H1 (cell line): ENCODE results near the gene ITGAE. TPM values are rescaled to one million over a fixed set of nuclear protein-coding genes. Genes with fewer than 3 reads are reported as not detected.

Experiments used
- CTCF ChIA-PET: fragments of 300-600 bp; sonication (Branson Sonifier 250); formaldehyde crosslinking; loops from one replicate; lab custom pipeline; 2021; ENCODE audit not compliant: partially characterized antibody; lab: Charles Lee
- POLR2A ChIA-PET: fragments of 300-600 bp; sonication (Branson Sonifier 250); formaldehyde crosslinking; loops from one replicate; lab custom pipeline; 2021; ENCODE audit warnings: inconsistent platforms; ENCODE audit not compliant: partially characterized antibody; lab: Charles Lee
- DNase-seq, 2 experiments: peaks; one replicate each; pipeline versions ENCODE4 v3.0.0 to v3.0.0-alpha.2; 2010 to 2022; ENCODE audit warnings: low spot score in 2 of 2, low read depth in 1 of 2, mixed read lengths in 1 of 2
- FAIRE-seq: peaks from 2 replicates; lab custom pipeline; 2011; peaks lifted over from hg19 to GRCh38; lab: Jason Lieb, UNC
- H2AFZ ChIP-seq: 2 replicates; pipeline ENCODE4 v1.8.1; 2012; ENCODE audit warnings: low read length, inconsistent platforms
- H2AK5ac ChIP-seq: 2 replicates; pipeline ENCODE4 v1.6.1; 2013; ENCODE audit warnings: low read depth, low read length
- H2BK120ac ChIP-seq: replicated peaks from 2 replicates; pipeline ENCODE3; 2013; ENCODE audit warnings: low read depth, low read length, inconsistent platforms
- H2BK12ac ChIP-seq: 2 replicates; pipeline ENCODE4 v1.6.1; 2013; ENCODE audit warnings: low read depth, low read length
- H2BK15ac ChIP-seq: 2 replicates; pipeline ENCODE4 v1.6.1; 2013; ENCODE audit warnings: low read length
- H2BK20ac ChIP-seq: 2 replicates; pipeline ENCODE4 v1.6.1; 2013; ENCODE audit warnings: low read length
- H2BK5ac ChIP-seq: 2 replicates; pipeline ENCODE4 v1.6.1; 2013; ENCODE audit warnings: low read depth, low read length
- H3K14ac ChIP-seq: 2 replicates; pipeline ENCODE4 v1.6.1; 2013; ENCODE audit warnings: inconsistent platforms; ENCODE audit not compliant: insufficient read length
- H3K18ac ChIP-seq: 2 replicates; pipeline ENCODE4 v1.6.1; 2013; ENCODE audit warnings: low read length; ENCODE audit errors: extremely low read depth
- H3K23ac ChIP-seq: 2 replicates; pipeline ENCODE4 v1.6.1; 2013; ENCODE audit warnings: inconsistent platforms; ENCODE audit not compliant: insufficient read length
- H3K23me2 ChIP-seq: 2 replicates; pipeline ENCODE4 v1.6.1; 2013; ENCODE audit warnings: low read depth, low read length
- H3K27ac ChIP-seq: 2 replicates; pipeline ENCODE4 v1.6.1; 2011; ENCODE audit warnings: low read depth, low read length, inconsistent platforms
- H3K27me3 ChIP-seq, 4 experiments: replicated peaks in 1 of 4; 1 replicate in 1 of 4; 2 replicates in 3 of 4; pipeline versions ENCODE4 v1.6.1 to v1.8.1; 2011 to 2013; ENCODE audit warnings: low read length in 3 of 4, mild to moderate bottlenecking in 3 of 4, inconsistent platforms in 2 of 4, mixed read lengths in 2 of 4, moderate library complexity in 1 of 4; ENCODE audit not compliant: control insufficient read depth in 3 of 4, insufficient read depth in 3 of 4; ENCODE audit errors: extremely low read depth in 1 of 4
- H3K36me3 ChIP-seq, 4 experiments: 2 replicates each; pipeline versions ENCODE4 v1.6.1 to v1.8.1; 2011 to 2013; ENCODE audit warnings: mild to moderate bottlenecking in 4 of 4, low read length in 3 of 4, moderate library complexity in 2 of 4, control low read depth in 1 of 4, inconsistent platforms in 1 of 4; ENCODE audit not compliant: insufficient read depth in 4 of 4, control insufficient read depth in 2 of 4
- H3K4ac ChIP-seq: replicated peaks from 2 replicates; pipeline ENCODE3; 2013; ENCODE audit warnings: low read length, low read depth, mixed read lengths, inconsistent platforms; ENCODE audit not compliant: insufficient read length
- H3K4me1 ChIP-seq, 4 experiments: replicated peaks in 1 of 4; 1 replicate in 1 of 4; 2 replicates in 3 of 4; pipeline versions ENCODE4 v1.6.1 to v1.8.1; 2011 to 2013; ENCODE audit warnings: low read length in 3 of 4, inconsistent platforms in 2 of 4, mixed read lengths in 1 of 4; ENCODE audit not compliant: insufficient read depth in 4 of 4, control insufficient read depth in 3 of 4
- H3K4me2 ChIP-seq, 2 experiments: 2 replicates each; pipeline versions ENCODE4 v1.6.1 to v1.8.1; 2011 to 2013; ENCODE audit warnings: low read depth in 2 of 2, low read length in 2 of 2, control low read depth in 1 of 2, inconsistent platforms in 1 of 2, mild to moderate bottlenecking in 1 of 2; ENCODE audit not compliant: insufficient read depth in 1 of 2
- H3K4me3 ChIP-seq, 4 experiments: fragments of 200-600, 300-600 bp in 1 of 4; sonication (generic), shearing (Covaris generic), sonication (Bioruptor Twin) in 1 of 4; 2 replicates each; pipeline versions ENCODE4 v1.5.1 to v1.8.1; 2011 to 2016; ENCODE audit warnings: low read length in 4 of 4, low read depth in 3 of 4, control low read depth in 2 of 4, inconsistent platforms in 2 of 4, mild to moderate bottlenecking in 2 of 4, mixed read lengths in 1 of 4, moderate library complexity in 1 of 4; ENCODE audit not compliant: insufficient read depth in 2 of 4; ENCODE audit errors: extremely low read depth in 1 of 4
- H3K56ac ChIP-seq: replicated peaks from 2 replicates; pipeline ENCODE3; 2013; ENCODE audit warnings: low read depth, mild to moderate bottlenecking, mixed read lengths, low read length, inconsistent platforms; ENCODE audit not compliant: insufficient read length
- H3K79me1 ChIP-seq: 2 replicates; pipeline ENCODE4 v1.6.1; 2013; ENCODE audit warnings: low read depth, low read length, control low read depth
- H3K79me2 ChIP-seq, 2 experiments: 2 replicates each; pipeline versions ENCODE4 v1.6.1 to v1.8.1; 2012 to 2013; ENCODE audit warnings: low read length in 2 of 2, mild to moderate bottlenecking in 2 of 2, inconsistent platforms in 1 of 2; ENCODE audit not compliant: insufficient read depth in 2 of 2, control insufficient read depth in 1 of 2
- H3K9ac ChIP-seq, 4 experiments: replicated peaks in 1 of 4; 1 replicate in 1 of 4; 2 replicates in 3 of 4; pipeline versions ENCODE4 v1.6.1 to v1.8.1; 2011 to 2013; ENCODE audit warnings: low read depth in 3 of 4, low read length in 3 of 4, control low read depth in 2 of 4, mild to moderate bottlenecking in 2 of 4, moderate library complexity in 2 of 4, inconsistent platforms in 1 of 4; ENCODE audit errors: extremely low read depth in 1 of 4
- H3K9me3 ChIP-seq, 2 experiments: 2 replicates each; pipeline versions ENCODE4 v1.6.1 to v1.8.1; 2012 to 2013; ENCODE audit warnings: mild to moderate bottlenecking in 2 of 2, moderate library complexity in 2 of 2, control low read depth in 1 of 2, inconsistent platforms in 1 of 2, low read depth in 1 of 2, low read length in 1 of 2, mixed read lengths in 1 of 2; ENCODE audit not compliant: insufficient read depth in 2 of 2
- H4K20me1 ChIP-seq, 2 experiments: replicated peaks in 1 of 2; 2 replicates each; pipeline versions ENCODE3 to v1.8.1; 2011 to 2013; ENCODE audit warnings: inconsistent platforms in 2 of 2, low read length in 2 of 2, mild to moderate bottlenecking in 1 of 2; ENCODE audit not compliant: insufficient read depth in 2 of 2, control insufficient read depth in 1 of 2
- H4K5ac ChIP-seq: 2 replicates; pipeline ENCODE4 v1.6.1; 2013; ENCODE audit warnings: low read length, low read depth, mixed read lengths, inconsistent platforms; ENCODE audit not compliant: insufficient read length
- H4K8ac ChIP-seq: 2 replicates; pipeline ENCODE4 v1.8.0; 2013; ENCODE audit warnings: mild to moderate bottlenecking, moderate library complexity, low read length, inconsistent platforms; ENCODE audit not compliant: insufficient read depth; ENCODE audit errors: extremely low read depth
- H4K91ac ChIP-seq: replicated peaks from 2 replicates; pipeline ENCODE3; 2013; ENCODE audit warnings: low read length, mixed read lengths, inconsistent platforms; ENCODE audit not compliant: insufficient read length
- BACH1 ChIP-seq: IDR thresholded peaks from 2 replicates; pipeline ENCODE4 v1.6.1; 2012; ENCODE audit warnings: low read length, improper control_type of control experiment
- RAD21 ChIP-seq, 2 experiments: IDR thresholded peaks in 1 of 2; conservative IDR thresholded peaks in 1 of 2; 2 replicates each; pipeline ENCODE4 v1.6.1; 2011; ENCODE audit warnings: low read depth in 2 of 2, low read length in 2 of 2, improper control_type of control experiment in 1 of 2, inconsistent platforms in 1 of 2, mild to moderate bottlenecking in 1 of 2, moderate library complexity in 1 of 2
- WGBS, 2 experiments: shearing (Covaris generic) in 1 of 2; methylation state at CpG; one replicate each; pipeline versions ENCODE4 v1.1.6 to v1.1.7; 2013 to 2015; ENCODE audit warnings: low lambda C conversion rate in 2 of 2, mixed read lengths in 2 of 2, inconsistent platforms in 1 of 2, low coverage in 1 of 2, missing lambda C conversion rate in 1 of 2; ENCODE audit not compliant: insufficient replicate concordance in 2 of 2, insufficient coverage in 1 of 2, insufficient read length in 1 of 2; ENCODE audit errors: extremely low coverage in 1 of 2, missing lambda C conversion rate in 1 of 2; 5-methylcytosine and 5-hydroxymethylcytosine counted together
- polyA plus RNA-seq, 7 experiments: library from polyadenylated mRNA; depleted of rRNA in 3 of 7; stranded (reverse) in 5 of 7; unstranded in 2 of 7; fragments of >200 nt in 5 of 7; fragments of 200-250 nt in 2 of 7; gene quantifications; 1 replicate in 5 of 7; 2 replicates in 1 of 7; 4 replicates in 1 of 7; pipeline versions ENCODE4 v1.2.1 to v1.2.3, GENCODE V29; 2011 to 2013; ENCODE audit warnings: missing spikeins in 2 of 7, mixed read lengths in 2 of 7
- total RNA-seq: library from RNA; stranded (reverse); fragmentation: NEBNext Ultra II Directional; extraction: Animal tissue kit (Norgen Biotek cat#: 25700); gene quantifications from 2 replicates; pipeline ENCODE4 v1.2.1, GENCODE V29; 2021

ITGAE gene
- total and polyA plus RNA-seq, 2 of the 8 experiments (the other 6 are each of a cell fraction or from before 2014, with no cell fraction given): 23.2 to 43.1 TPM

GRCh38 chr17:3809135-3809534 is 8.1 kb upstream of the ITGAE start:
- FAIRE-seq (no peak), DNase-seq (no peak)
- Histone ChIP-seq H2AK5ac (no peak overlapping the region), H3K27me3 (no peaks in the 10 kb centered on the region), H3K36me3 (peaks cover 13 to 62% (median 37%) of the 10 kb centered on the region in 4 experiments), H2AFZ (no peak overlapping the region), H2BK120ac (no peak overlapping the region), H3K9me3 (no peaks in the 10 kb centered on the region), H4K20me1 (peaks cover 0 to 5% of the 10 kb centered on the region in 2 experiments), H2BK5ac (no peak overlapping the region), H3K79me1 (no peaks in the 10 kb centered on the region), H3K4me2 (no peak overlapping the region), H3K79me2 (no peaks in the 10 kb centered on the region), H4K91ac (no peak overlapping the region), H3K4ac (no peak overlapping the region), H3K14ac (no peak overlapping the region), H4K8ac (no peak overlapping the region), H3K23me2 (no peaks in the 10 kb centered on the region), H2BK15ac (no peak overlapping the region), H2BK12ac (no peak overlapping the region), H3K23ac (no peak overlapping the region), H3K4me3 (no peak overlapping the region), H3K56ac (no peak overlapping the region), H3K4me1 (no peaks in the 10 kb centered on the region), H2BK20ac (no peak overlapping the region), H4K5ac (no peak overlapping the region), H3K27ac (no peak overlapping the region), H3K9ac (no peak overlapping the region), H3K18ac (no peak overlapping the region)
- ChIA-PET CTCF (interaction anchor here (2.7 to 3.4 kb wide), 2 partner anchors 17 to 71 kb away, joined by 13 to 18 read pairs; no protein-coding TSS in a partner anchor), POLR2A (interaction anchor here (0.9 kb wide), 1 partner anchor 9 kb away, joined by 4 read pairs; the partner anchor contains the start of gene ITGAE)
- WGBS, 2 experiments: 97% methylated on average over 4 of the region's 4 CpGs; no CpG with 5 or more reads in 1 of the 2 experiments
- TF ChIP-seq BACH1: peak; percentile 46; the same call in 1 of the 2 replicates
- no peak for TF ChIP-seq RAD21 (IDR thresholded peaks at IDR 0.05 in 1 of 2, conservative IDR thresholded peaks at IDR 0.05 in 1 of 2; ENCODE audit: low read depth in 2 of 2, low read length in 2 of 2)
